GM19463 (cell line): Measurements from ENCODE around the gene XIRP2.
A peak's percentile ranks its signal among the peaks of the same experiment; 100 is the strongest.
"Not testable (repeated sequence)": the region's sequence is repeated elsewhere in the genome, so short reads cannot be mapped to it uniquely, and the experiment has no call there.

Source experiments
- ATAC-seq: cut with Tn5 transposase; IDR thresholded peaks from one replicate; pipeline ENCODE4 v1.9.1; 2021; ENCODE audit warnings: mild to moderate bottlenecking, moderate library complexity; ENCODE audit not compliant: unreplicated experiment

XIRP2 gene

DNA sequence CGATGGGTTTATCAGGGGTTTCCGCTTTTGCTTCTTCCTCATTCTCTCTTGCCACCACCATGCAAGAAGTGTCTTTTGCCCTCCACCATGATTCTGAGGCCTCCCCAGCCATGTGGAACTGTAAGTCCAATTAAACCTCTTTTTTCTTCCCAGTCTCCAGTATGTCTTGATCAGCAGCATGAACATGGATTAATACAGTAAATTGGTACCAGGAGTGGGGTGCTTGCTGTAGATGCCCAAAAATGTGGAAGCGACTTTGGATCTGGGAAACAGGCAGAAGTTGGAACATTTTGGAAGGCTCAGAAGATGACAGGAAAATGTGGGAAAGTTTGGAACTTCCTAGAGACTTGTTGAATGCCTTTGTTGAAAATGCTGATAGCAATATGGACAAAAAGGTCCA, 146.7 kb downstream of the XIRP2 start:
- ATAC-seq, result not testable (repeated sequence)

DNA sequence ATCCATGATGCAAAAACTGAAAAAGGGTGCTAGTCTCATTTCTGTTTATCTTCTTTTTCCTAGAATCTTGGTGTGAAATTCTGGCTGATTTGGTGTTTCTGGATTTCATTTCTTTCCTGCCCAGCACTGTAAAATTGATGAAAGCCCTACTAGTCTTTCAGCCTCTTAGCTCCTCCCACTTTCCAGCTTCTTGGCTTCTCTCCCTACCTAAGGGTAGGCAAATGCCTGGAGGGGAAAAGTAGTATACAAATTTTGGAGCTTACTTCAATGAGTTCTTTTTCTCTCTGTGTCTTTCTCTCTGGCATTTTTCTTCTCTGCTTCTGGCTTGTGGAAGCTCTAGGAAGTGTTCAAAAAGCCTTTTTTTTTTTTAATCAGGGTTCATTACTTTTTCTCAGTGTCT, 160.5 kb downstream of the XIRP2 start:
- ATAC-seq, result no peak

- no peak for ATAC-seq
Measured at GRCh38 chr2:167049659-167050058, 161.4 kb downstream of the XIRP2 start.

DNA sequence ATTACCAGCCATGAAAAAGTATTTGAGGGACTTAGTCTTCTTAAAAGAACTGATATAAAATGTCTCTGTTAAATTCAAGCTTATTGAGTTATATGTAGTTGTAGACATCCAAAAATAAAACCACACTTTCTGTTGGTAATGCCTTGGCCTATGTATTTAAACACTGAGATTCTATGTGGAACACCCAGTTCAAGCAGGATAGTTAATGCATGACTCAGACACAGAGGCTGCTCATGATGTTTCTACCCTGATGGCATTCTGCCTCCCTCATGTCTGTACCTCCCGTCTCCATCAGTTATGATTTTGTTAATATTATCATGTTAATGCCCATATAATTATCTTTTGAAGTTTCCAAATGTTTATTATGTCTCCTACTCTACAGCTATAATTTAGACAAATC, 164.5 kb downstream of the XIRP2 start:
- no peak for ATAC-seq

- no peak for ATAC-seq
Measured at GRCh38 chr2:167054881-167055280, 166.6 kb downstream of the XIRP2 start.

GRCh38 chr2:167057446-167057845, 169.2 kb downstream of the XIRP2 start:
- no peak for ATAC-seq

GRCh38 chr2:167059173-167059572, 170.9 kb downstream of the XIRP2 start:
- ATAC-seq, result no peak

DNA sequence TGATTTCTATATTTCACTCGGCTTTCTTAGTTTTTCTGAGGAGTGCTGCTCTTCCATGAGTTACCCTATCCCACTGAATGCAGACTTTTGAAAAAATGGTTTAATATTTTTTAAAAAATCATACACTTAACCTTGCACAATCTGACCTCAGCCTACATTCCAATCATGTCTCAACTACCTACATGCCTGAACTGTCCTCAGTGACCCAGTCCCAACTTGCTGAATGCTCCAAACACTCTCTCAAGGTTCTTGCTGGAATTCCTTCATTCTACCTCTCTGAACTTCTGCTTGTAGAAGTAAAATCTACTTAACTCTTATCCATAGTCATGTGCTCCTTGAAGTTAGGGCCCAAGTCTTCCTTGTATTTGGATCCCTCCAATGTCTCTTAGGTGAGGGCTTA, 181.6 kb downstream of the XIRP2 start:
- ATAC-seq, result no peak

- not testable (repeated sequence) for ATAC-seq
Measured at GRCh38 chr2:167075708-167076107, 187.4 kb downstream of the XIRP2 start.

DNA sequence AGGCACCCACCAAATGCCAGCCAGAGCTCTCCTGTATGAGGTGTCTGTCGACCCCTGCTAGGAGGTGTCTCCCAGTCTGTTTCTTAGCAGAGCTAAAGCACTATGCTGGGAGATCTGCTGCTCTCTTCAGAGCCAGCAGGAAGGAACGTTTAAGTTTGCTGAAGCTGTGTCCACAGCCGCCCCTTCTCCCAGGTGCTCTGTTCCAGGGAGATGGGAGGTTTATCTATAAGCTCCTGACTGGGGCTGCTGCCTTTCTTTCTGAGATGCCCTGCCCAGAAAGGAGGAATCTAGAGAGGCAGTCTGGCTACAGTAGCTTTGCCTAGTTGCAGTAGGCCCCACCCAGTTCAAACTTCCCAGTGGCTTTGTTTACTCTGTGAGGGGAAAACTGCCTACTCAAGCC, 210.7 kb downstream of the XIRP2 start:
- ATAC-seq, result not testable (repeated sequence)

GRCh38 chr2:167100506-167100905, 212.2 kb downstream of the XIRP2 start:
- no peak for ATAC-seq

- no peak for ATAC-seq
Measured at GRCh38 chr2:167103028-167103756, 214.9 kb downstream of the XIRP2 start.

- ATAC-seq, result no peak
Measured at GRCh38 chr2:167103757-167104133, 215.5 kb downstream of the XIRP2 start.

GRCh38 chr2:167104691-167105090, 216.4 kb downstream of the XIRP2 start:
- no peak for ATAC-seq

- ATAC-seq, result peak; percentile 46
Measured at GRCh38 chr2:167109682-167110081, 221.4 kb downstream of the XIRP2 start.

DNA sequence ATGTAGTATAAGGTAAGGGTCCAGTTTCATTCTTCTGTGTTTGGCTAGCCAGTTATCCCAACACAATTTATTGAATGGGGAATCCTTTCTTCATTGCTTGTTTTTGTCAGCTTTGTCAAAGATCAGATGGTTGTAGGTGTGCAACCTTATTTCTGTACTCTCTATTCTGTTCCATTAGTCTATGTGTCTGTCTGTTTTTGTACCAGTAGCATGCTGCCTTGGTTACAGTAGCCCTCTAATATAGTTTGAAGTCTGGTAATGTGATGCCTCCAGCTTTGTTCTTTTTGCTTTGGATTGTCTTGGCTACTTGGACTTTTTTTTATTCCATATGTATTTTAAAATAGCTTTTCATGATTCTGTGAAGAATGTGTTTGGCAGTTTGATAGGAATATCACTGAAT, 222.1 kb downstream of the XIRP2 start:
- ATAC-seq, result no peak

DNA sequence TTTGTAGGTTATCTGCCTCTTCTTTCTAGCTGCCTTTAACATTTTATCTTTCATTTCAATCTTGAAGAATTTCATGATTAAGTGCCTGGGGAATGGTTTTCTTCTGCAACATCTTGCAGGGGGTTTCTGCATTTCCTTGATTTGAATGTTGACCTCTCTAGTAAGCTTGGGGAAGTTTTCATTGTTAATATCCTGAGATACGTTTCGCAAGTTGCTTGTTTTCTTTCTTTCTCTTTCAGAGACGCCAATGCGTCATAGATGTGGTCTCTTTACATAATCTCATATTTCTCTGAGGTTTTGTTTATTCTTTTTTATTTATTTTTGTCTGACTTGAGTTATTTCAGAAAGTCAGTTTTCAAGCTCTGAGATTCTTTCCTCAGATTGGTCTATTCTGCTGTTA, 225.7 kb downstream of the XIRP2 start:
- ATAC-seq, result no peak

DNA sequence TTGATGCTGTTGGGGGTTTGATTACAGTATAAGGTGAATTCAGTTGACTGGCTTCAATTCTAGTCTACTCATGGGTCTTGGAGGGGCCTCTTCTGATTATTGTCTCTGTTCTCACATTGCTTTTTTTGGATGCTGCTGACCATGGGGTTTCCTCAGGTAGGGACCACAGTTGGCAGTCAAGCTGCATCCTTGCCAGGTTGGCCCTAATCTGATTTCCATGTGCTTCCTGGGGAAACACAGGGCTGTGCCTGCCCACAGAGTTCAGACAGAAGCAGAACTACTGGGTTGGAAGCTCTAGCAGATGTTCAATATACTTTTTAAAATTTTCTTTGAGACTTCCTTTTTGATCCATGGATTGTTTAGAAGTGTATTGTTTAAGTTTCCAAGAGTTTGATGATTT, 227.3 kb downstream of the XIRP2 start:
- no peak for ATAC-seq

GRCh38 chr2:167122389-167122788, 234.1 kb downstream of the XIRP2 start:
- no peak for ATAC-seq

DNA sequence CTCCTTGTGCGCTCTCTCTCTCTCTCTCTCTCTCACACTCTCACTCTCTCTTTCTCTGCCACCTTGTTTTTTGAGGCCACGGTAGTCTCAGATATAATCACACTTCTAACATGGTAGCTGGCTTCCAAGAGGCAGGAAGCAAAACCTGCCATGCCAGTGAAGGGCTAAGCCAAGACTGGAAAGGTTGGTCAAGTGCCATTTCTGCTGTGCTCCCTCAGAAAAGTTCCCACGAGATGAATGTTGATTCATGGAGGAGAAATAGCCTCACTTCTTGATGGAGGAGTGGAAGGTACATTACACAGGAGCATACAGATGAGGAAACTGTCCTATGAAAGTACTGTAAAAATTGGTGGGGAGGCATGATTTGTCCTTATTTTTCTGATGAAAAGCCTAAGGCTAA, 237.9 kb downstream of the XIRP2 start:
- ATAC-seq, result no peak

DNA sequence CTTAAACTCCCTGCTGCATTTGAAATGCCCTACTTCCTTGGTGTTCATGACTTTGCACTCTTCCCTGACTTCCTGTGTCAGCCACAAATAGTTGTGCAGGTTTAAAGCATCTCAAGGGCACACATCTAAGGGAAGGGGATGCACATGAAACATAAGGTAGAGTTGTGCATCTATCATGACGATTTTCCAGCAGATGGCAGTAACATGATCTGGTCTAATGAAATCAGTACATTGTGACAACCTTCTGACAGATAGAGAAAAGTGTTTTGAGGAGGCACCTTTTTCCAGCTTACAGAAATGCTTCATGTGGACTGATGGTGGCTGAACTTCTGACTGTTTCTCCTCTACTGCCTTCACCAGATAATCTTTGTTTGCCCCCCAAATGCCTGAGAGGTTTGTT, 238.9 kb downstream of the XIRP2 start:
- no peak for ATAC-seq

DNA sequence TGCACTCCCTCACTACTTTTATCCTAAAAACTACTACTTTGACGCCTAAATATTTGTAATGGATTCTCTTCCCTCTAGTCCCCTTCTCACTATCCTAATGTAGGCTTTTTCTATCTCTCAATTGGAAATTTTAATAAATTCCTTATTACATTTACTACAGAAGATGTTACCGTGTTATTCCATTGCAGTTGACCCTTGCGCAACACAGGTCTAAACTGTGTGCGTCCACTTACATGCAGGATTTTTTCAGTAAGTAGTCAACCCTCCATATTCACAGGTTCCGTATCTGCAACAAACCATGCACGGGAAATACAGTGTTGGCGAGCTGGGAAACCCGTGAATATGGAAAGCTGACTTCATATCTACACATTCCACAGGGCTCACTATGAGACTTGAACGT, 239.8 kb downstream of the XIRP2 start:
- ATAC-seq, result no peak

DNA sequence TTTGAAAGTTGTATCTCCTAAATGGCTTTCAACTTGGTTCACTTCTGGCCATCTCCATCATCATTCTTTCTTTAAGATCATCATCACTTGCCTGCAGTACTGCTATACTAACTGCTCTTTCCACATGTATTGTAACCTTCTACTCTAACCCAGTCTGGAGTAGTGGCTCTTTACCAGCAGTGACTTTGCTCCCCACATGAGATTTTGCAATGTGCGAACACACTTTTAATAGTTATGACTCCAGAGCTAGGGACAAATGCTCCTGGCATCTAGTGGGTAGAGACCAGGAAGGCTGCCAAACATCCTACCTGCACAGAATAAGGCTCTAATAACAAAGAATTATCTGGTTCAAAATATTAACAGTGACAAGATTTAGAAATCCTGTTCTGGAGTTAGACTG, 243.8 kb downstream of the XIRP2 start:
- no peak for ATAC-seq
